ENCODE data around the gene UBR1. TPM values are rescaled to one million over a fixed set of nuclear protein-coding genes. Genes with fewer than 3 reads are reported as not detected.
"Not testable (repeated sequence)": the region's sequence is repeated elsewhere in the genome, so short reads cannot be mapped to it uniquely, and the experiment has no call there.

The UBR1 gene
- polyA plus RNA-seq, 1 experiment, result 6.5 TPM

DNA sequence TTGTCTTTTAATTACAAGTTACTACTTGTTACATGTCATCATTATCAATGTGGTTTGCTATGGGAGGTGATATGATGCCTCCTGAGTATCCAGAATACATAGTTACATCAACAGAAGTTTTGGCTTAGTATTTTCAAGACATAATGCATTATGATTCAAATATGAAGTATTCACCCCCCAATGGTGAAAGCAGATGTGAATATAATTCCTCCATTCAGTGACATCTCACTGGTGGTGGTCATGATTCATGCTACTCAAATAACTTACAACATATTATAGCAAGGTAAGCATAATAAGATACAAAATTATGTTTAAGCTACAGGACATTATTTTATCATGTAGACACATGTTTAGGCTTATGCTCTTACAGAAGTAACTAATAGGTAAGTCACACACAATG, 150.3 kb downstream of the UBR1 start:
- peaks cover 12% of the 10 kb centered on the region for H3K36me3 ChIP-seq (ENCODE audit: control insufficient read depth, insufficient read depth, low read length)
- ChIA-PET POLR2A (no interaction called here), CTCF (interaction anchor here (1.0 kb wide), 1 partner anchor 218 kb away, joined by 3 read pairs; no protein-coding TSS in a partner anchor)
- DNase-seq (ENCODE audit: low read depth), result peak; percentile 10
- H3K27me3 ChIP-seq (ENCODE audit: control insufficient read depth, insufficient read depth, low read length), result no peaks in the 10 kb centered on the region
- TF ChIP-seq, protein P1, sequence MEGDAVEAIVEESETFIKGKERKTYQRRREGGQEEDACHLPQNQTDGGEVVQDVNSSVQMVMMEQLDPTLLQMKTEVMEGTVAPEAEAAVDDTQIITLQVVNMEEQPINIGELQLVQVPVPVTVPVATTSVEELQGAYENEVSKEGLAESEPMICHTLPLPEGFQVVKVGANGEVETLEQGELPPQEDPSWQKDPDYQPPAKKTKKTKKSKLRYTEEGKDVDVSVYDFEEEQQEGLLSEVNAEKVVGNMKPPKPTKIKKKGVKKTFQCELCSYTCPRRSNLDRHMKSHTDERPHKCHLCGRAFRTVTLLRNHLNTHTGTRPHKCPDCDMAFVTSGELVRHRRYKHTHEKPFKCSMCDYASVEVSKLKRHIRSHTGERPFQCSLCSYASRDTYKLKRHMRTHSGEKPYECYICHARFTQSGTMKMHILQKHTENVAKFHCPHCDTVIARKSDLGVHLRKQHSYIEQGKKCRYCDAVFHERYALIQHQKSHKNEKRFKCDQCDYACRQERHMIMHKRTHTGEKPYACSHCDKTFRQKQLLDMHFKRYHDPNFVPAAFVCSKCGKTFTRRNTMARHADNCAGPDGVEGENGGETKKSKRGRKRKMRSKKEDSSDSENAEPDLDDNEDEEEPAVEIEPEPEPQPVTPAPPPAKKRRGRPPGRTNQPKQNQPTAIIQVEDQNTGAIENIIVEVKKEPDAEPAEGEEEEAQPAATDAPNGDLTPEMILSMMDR (IDR thresholded peaks at IDR 0.05; ENCODE audit: insufficient read depth, low read depth, low read length), result no peak
- H3K4me3 ChIP-seq (ENCODE audit: low read depth, low read length), result no peak overlapping the region

DNA sequence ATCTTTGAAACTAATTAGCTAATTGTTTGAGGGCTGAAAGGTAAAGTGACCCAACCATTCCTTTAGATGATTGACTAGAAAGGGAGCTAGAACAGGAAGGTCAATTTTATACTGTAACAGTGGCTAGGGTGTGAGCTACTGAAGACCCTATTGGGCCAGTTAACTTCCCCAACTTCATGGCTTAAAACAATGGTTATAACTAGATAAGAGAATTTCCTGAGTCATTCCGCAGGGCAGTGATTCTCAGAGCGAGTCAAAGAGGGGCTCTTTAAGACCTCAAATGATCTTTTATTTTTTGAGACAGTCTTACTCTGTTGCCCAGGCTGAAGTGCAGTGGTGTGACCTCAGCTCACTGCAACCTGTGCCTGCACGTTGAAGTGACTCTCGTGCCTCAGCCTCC, 151.5 kb downstream of the UBR1 start:
- CTCF ChIA-PET, result interaction anchor here (0.7 to 1.3 kb wide), 2 partner anchors 28 to 268 kb away, joined by 3 to 5 read pairs; no protein-coding TSS in a partner anchor
- no peak for DNase-seq (ENCODE audit: low read depth)
- Histone ChIP-seq H3K27me3 (ENCODE audit: control insufficient read depth, insufficient read depth, low read length) (no peaks in the 10 kb centered on the region), H3K4me3 (ENCODE audit: low read depth, low read length) (no peak overlapping the region), H3K36me3 (ENCODE audit: control insufficient read depth, insufficient read depth, low read length) (peaks cover 11% of the 10 kb centered on the region)
- TF ChIP-seq, protein P1 (IDR thresholded peaks at IDR 0.05; ENCODE audit: insufficient read depth, low read depth, low read length), result no peak
- POLR2A ChIA-PET, result no interaction called here

DNA sequence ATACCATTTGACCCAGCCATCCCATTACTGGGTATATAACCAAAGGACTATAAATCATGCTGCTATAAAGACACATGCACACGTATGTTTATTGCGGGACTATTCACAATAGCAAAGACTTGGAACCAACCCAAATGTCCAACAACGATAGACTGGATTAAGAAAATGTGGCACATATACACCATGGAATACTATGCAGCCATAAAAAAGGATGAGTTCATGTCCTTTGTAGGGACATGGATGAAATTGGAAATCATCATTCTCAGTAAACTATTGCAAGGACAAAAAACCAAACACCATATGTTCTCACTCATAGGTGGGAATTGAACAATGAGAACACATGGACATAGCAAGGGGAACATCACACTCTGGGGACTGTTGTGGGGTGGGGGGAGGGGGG, 156.9 kb downstream of the UBR1 start:
- CTCF ChIA-PET; H3K36me3 ChIP-seq (ENCODE audit: control insufficient read depth, insufficient read depth, low read length); H3K27me3 ChIP-seq (ENCODE audit: control insufficient read depth, insufficient read depth, low read length); POLR2A ChIA-PET; DNase-seq (ENCODE audit: low read depth); H3K4me3 ChIP-seq (ENCODE audit: low read depth, low read length): not testable (repeated sequence)

DNA sequence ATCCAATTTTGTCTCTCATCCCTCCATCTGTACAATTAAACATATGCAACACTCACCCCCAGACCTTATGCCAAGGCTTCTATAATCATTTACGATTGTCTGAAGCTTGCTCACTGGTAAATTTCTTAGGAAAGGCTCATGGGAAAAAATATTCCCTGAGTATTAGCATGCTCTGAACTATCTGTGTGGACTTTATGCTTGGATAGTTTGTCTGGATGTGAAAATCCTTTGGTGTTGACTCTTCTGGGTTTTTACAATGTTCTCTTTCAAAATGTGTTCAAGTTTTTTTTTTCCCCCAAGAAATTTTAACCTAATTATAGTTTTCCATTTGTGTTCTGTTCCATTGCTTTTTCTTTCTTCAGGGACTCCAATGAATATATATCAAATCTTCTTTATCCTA, 165.3 kb downstream of the UBR1 start:
- no peak overlapping the region for H3K4me3 ChIP-seq (ENCODE audit: low read depth, low read length)
- ChIA-PET POLR2A (no interaction called here), CTCF (interaction anchor here (0.7 kb wide), 1 partner anchor 50 kb away, joined by 6 read pairs; no protein-coding TSS in a partner anchor)
- no peaks in the 10 kb centered on the region for H3K27me3 ChIP-seq (ENCODE audit: control insufficient read depth, insufficient read depth, low read length)
- TF ChIP-seq, protein P1 (IDR thresholded peaks at IDR 0.05; ENCODE audit: insufficient read depth, low read depth, low read length), result no peak
- no peak for DNase-seq (ENCODE audit: low read depth)
- H3K36me3 ChIP-seq (ENCODE audit: control insufficient read depth, insufficient read depth, low read length), result no peaks in the 10 kb centered on the region

DNA sequence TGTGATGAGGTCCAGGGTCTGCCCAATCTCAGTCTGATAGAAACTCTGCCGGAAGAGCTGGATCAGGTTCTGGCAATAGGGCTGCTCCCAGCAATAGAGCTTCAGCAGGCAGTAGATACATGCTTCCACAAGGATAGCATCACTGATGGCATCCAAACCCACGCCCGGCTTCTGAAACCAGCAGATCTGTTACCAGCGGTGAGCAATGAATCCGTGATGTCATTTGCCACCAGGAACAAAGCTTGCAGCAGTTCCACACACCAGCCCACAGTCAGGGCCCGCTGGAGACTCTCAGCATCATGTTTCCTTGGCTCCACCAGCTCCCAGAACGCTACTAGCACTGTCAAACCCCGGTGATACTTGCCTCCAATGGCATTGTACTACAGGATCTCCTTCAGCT, 166.0 kb downstream of the UBR1 start:
- ChIA-PET CTCF (interaction anchor here (1.0 kb wide), 1 partner anchor 12 kb away, joined by 3 read pairs; no protein-coding TSS in a partner anchor), POLR2A (no interaction called here)
- H3K4me3 ChIP-seq (ENCODE audit: low read depth, low read length), result no peak overlapping the region
- DNase-seq (ENCODE audit: low read depth), result no peak
- TF ChIP-seq, protein P1 (IDR thresholded peaks at IDR 0.05; ENCODE audit: insufficient read depth, low read depth, low read length), result no peak
- H3K36me3 ChIP-seq (ENCODE audit: control insufficient read depth, insufficient read depth, low read length), result no peaks in the 10 kb centered on the region
- H3K27me3 ChIP-seq (ENCODE audit: control insufficient read depth, insufficient read depth, low read length), result no peaks in the 10 kb centered on the region

DNA sequence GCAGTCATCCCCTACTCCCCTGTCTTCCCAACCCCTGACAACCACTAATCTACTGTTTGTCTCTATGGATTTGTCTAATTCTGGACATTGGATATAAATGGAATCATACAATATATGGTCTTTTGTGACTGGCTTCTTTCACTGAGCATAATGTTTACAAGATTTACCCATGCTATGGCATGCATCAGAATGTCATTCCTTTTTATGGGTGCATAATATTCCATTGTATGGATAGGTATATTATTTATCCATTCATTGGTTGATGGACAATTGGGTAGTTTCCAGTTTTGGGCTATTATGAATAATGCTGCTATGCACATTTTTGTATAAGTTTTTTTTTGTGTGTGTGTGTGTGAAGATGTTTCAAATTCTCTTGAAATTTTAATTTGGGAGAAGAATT, 168.7 kb downstream of the UBR1 start:
- Histone ChIP-seq H3K4me3 (ENCODE audit: low read depth, low read length) (no peak overlapping the region), H3K27me3 (ENCODE audit: control insufficient read depth, insufficient read depth, low read length) (no peaks in the 10 kb centered on the region), H3K36me3 (ENCODE audit: control insufficient read depth, insufficient read depth, low read length) (no peaks in the 10 kb centered on the region)
- ChIA-PET POLR2A (no interaction called here), CTCF (interaction anchor here (1.1 to 2.2 kb wide), 2 partner anchors 11 kb away, joined by 4 to 11 read pairs; no protein-coding TSS in a partner anchor)
- TF ChIP-seq, protein P1 (IDR thresholded peaks at IDR 0.05; ENCODE audit: insufficient read depth, low read depth, low read length), result no peak
- DNase-seq (ENCODE audit: low read depth), result no peak

Data from BJ (cell line).